GM23338 (cell line): ENCODE measurements around the gene VSTM2L. TPM values are rescaled to one million over a fixed set of nuclear protein-coding genes. Genes with fewer than 3 reads are reported as not detected.

ENCODE experiments used
- ATAC-seq: fragments of 200-7000 bp; cut with Tn5 transposase; 3 replicates; pipeline ENCODE4 v1.9.1; 2020
- DNase-seq: peaks from one replicate; pipeline ENCODE4 v3.0.0-alpha.2; 2015; ENCODE audit warnings: low spot score
- H2AFZ ChIP-seq: fragments of 200-600 bp; sonication (generic); 2 replicates; pipeline ENCODE4 v1.8.0; 2016; ENCODE audit warnings: antibody characterized with exemption, mild to moderate bottlenecking, moderate library complexity
- H3F3A ChIP-seq: fragments of 200-600 bp; sonication (generic); replicated peaks from 2 replicates; pipeline ENCODE4 v1.8.0; 2017; ENCODE audit warnings: antibody characterized with exemption, mixed run types, low read depth
- H3K27ac ChIP-seq: fragments of 200-600 bp; sonication (generic); 2 replicates; pipeline ENCODE4 v1.6.1; 2016; ENCODE audit warnings: low read depth
- H3K27me3 ChIP-seq: fragments of 200-600 bp; sonication (generic); 2 replicates; pipeline ENCODE4 v1.8.0; 2016; ENCODE audit warnings: mild to moderate bottlenecking, mixed run types, moderate library complexity; ENCODE audit not compliant: insufficient read depth
- H3K36me3 ChIP-seq: fragments of 200-600 bp; sonication (generic); 2 replicates; pipeline ENCODE4 v1.8.0; 2016; ENCODE audit warnings: mild to moderate bottlenecking; ENCODE audit not compliant: insufficient read depth
- H3K4me1 ChIP-seq: fragments of 200-600 bp; sonication (generic); 2 replicates; pipeline ENCODE4 v1.8.0; 2016; ENCODE audit warnings: mild to moderate bottlenecking, moderate library complexity; ENCODE audit not compliant: insufficient read depth
- H3K4me2 ChIP-seq: fragments of 200-600 bp; sonication (generic); 2 replicates; pipeline ENCODE4 v1.7.1; 2017; ENCODE audit warnings: mixed run types
- H3K4me3 ChIP-seq: fragments of 200-600 bp; sonication (generic); 2 replicates; pipeline ENCODE4 v1.6.1; 2016; ENCODE audit warnings: mixed run types
- H3K79me2 ChIP-seq: fragments of 200-600 bp; sonication (generic); replicated peaks from 2 replicates; pipeline ENCODE4 v1.8.0; 2017; ENCODE audit warnings: mild to moderate bottlenecking; ENCODE audit not compliant: insufficient read depth
- H3K9me2 ChIP-seq: fragments of 200-600 bp; sonication (generic); 2 replicates; pipeline ENCODE4 v1.8.0; 2017; ENCODE audit not compliant: insufficient read depth
- H4K20me1 ChIP-seq: fragments of 200-600 bp; sonication (generic); replicated peaks from 2 replicates; pipeline ENCODE4 v1.8.0; 2017; ENCODE audit warnings: mild to moderate bottlenecking; ENCODE audit not compliant: insufficient read depth
- H3K27ac Mint-ChIP-seq: 2 replicates; pipeline ENCODE4 v1.8.0; 2020; ENCODE audit warnings: inconsistent platforms, mild to moderate bottlenecking, moderate library complexity, mixed read lengths
- H3K27me3 Mint-ChIP-seq: 3 replicates; pipeline ENCODE4 v1.8.0; 2022; ENCODE audit warnings: low read depth, mild to moderate bottlenecking, moderate library complexity, mixed read lengths, inconsistent platforms; ENCODE audit not compliant: insufficient read depth, poor library complexity
- H3K36me3 Mint-ChIP-seq: 3 replicates; pipeline ENCODE4 v1.8.0; 2021; ENCODE audit warnings: low read depth, mild to moderate bottlenecking, inconsistent platforms, moderate library complexity, mixed read lengths
- H3K4me1 Mint-ChIP-seq: 3 replicates; pipeline ENCODE4 v1.8.0; 2020; ENCODE audit warnings: mild to moderate bottlenecking, inconsistent platforms, mixed read lengths
- H3K4me3 Mint-ChIP-seq: 3 replicates; pipeline ENCODE4 v1.8.0; 2021; ENCODE audit warnings: moderate library complexity, mild to moderate bottlenecking, inconsistent platforms, mixed read lengths
- H3K9me3 Mint-ChIP-seq: 3 replicates; pipeline ENCODE4 v1.8.0; 2020; ENCODE audit warnings: moderate library complexity, mild to moderate bottlenecking, inconsistent platforms, mixed read lengths
- CREB1 ChIP-seq: fragments of 250-450 bp; sonication (Bioruptor Pico); IDR thresholded peaks from 2 replicates; pipeline ENCODE4 v1.5.0; 2020; ENCODE audit warnings: low read depth, mild to moderate bottlenecking, moderate library complexity
- CTCF ChIP-seq, 2 experiments: fragments of 200-600 bp in 1 of 2; sonication (generic) in 1 of 2; conservative IDR thresholded peaks; 2 replicates each; pipeline versions ENCODE4 v1.5.1 to v1.6.1; 2016 to 2017; ENCODE audit warnings: antibody characterized with exemption in 2 of 2, low read depth in 2 of 2, mild to moderate bottlenecking in 2 of 2, moderate library complexity in 1 of 2
- ETS1 ChIP-seq: IDR thresholded peaks from 2 replicates; pipeline ENCODE4 v1.6.1; 2016; ENCODE audit warnings: antibody characterized with exemption
- EZH2 ChIP-seq: fragments of 200-600 bp; sonication (generic); IDR thresholded peaks from one replicate; pipeline ENCODE4 v1.8.0; 2017; ENCODE audit warnings: antibody characterized with exemption, mild to moderate bottlenecking, low read depth; ENCODE audit not compliant: unreplicated experiment
- EZH2phosphoT487 ChIP-seq: fragments of 200-600 bp; sonication (generic); IDR thresholded peaks from one replicate; pipeline ENCODE4 v1.8.1; 2018; ENCODE audit warnings: antibody characterized with exemption; ENCODE audit not compliant: unreplicated experiment
- JUNB ChIP-seq: IDR thresholded peaks from one replicate; pipeline ENCODE4 v1.6.1; 2016; ENCODE audit warnings: antibody characterized with exemption; ENCODE audit not compliant: unreplicated experiment
- NANOG ChIP-seq: IDR thresholded peaks from 2 replicates; pipeline ENCODE4 v1.6.1; 2016; ENCODE audit warnings: antibody characterized with exemption, borderline replicate concordance
- POLR2AphosphoS5 ChIP-seq: IDR thresholded peaks from 2 replicates; pipeline ENCODE4 v1.6.1; 2016; ENCODE audit warnings: antibody characterized with exemption, low read depth
- REST ChIP-seq: IDR thresholded peaks from one replicate; pipeline ENCODE4 v1.6.1; 2018; ENCODE audit warnings: antibody characterized with exemption; ENCODE audit not compliant: unreplicated experiment
- STAT1 ChIP-seq: IDR thresholded peaks from one replicate; pipeline ENCODE4 v1.6.1; 2016; ENCODE audit warnings: antibody characterized with exemption; ENCODE audit not compliant: unreplicated experiment
- ZNF114 ChIP-seq: fragments of 250-450 bp; sonication (Bioruptor Pico); IDR thresholded peaks from 2 replicates; pipeline ENCODE4 v1.5.0; 2020; ENCODE audit warnings: mild to moderate bottlenecking, moderate library complexity
- ZNF331 ChIP-seq: fragments of 250-450 bp; sonication (Bioruptor Pico); IDR thresholded peaks from 2 replicates; pipeline ENCODE4 v1.5.0; 2020; ENCODE audit warnings: low read depth, mild to moderate bottlenecking, moderate library complexity
- polyA plus RNA-seq: library from polyadenylated mRNA; unstranded; fragments of >200 nt; fragmentation: Nextera tagmentation; extraction: Ambion mirVana; gene quantifications from 2 replicates; pipeline ENCODE4 v1.2.1, GENCODE V29; 2016
- total RNA-seq: library from RNA; depleted of rRNA; stranded (reverse); fragments of >200 nt; shearing (Covaris generic); gene quantifications from 2 replicates; pipeline ENCODE4 v1.2.3, GENCODE V29; 2014

The VSTM2L gene
- total and polyA plus RNA-seq, 2 experiments from 2014 or later: 0.60 to 1.9 TPM

GRCh38 chr20:37872161-37872560 is 30.8 kb upstream of the VSTM2L start:
- peaks cover 7% of the 10 kb centered on the region for H3K27me3 Mint-ChIP-seq
- peaks cover 12% of the 10 kb centered on the region; the same call in 2 of the 3 replicates for H3K36me3 Mint-ChIP-seq
- no peak overlapping the region for H3K27ac Mint-ChIP-seq
- Histone ChIP-seq H3K4me3 (no peak overlapping the region), H4K20me1 (no peaks in the 10 kb centered on the region), H3K27ac (no peak overlapping the region), H2AFZ (no peak overlapping the region), H3K4me1 (peaks cover 14% of the 10 kb centered on the region), H3K27me3 (no peaks in the 10 kb centered on the region), H3K36me3 (no peaks in the 10 kb centered on the region), H3F3A (no peaks in the 10 kb centered on the region), H3K79me2 (no peaks in the 10 kb centered on the region), H3K9me2 (no peaks in the 10 kb centered on the region), H3K4me2 (no peak overlapping the region)
- no peaks in the 10 kb centered on the region for H3K9me3 Mint-ChIP-seq
- peaks cover 24% of the 10 kb centered on the region for H3K4me1 Mint-ChIP-seq
- DNase-seq (no peak), ATAC-seq (no peak)
- H3K4me3 Mint-ChIP-seq: no peak overlapping the region
- TF ChIP-seq POLR2AphosphoS5 (no peak), ZNF114 (no peak), REST (no peak), EZH2 (no peak), NANOG (no peak), CTCF (conservative IDR thresholded peaks at IDR 0.05; ENCODE audit: low read depth in 2 of 2) (no peak)

- no peaks in the 10 kb centered on the region for H3K27me3 ChIP-seq
- DNase-seq (no peak), ATAC-seq (no peak)
- H3K9me2 ChIP-seq: no peaks in the 10 kb centered on the region
- peaks cover 11% of the 10 kb centered on the region for H3K27me3 Mint-ChIP-seq
- H3K4me2 ChIP-seq: no peak overlapping the region
- no peaks in the 10 kb centered on the region for H4K20me1 ChIP-seq
- no peak overlapping the region for H2AFZ ChIP-seq
- peaks cover 12% of the 10 kb centered on the region; the same call in 2 of the 3 replicates for H3K36me3 Mint-ChIP-seq
- peaks cover 11% of the 10 kb centered on the region for H3K4me1 ChIP-seq
- no peaks in the 10 kb centered on the region for H3K9me3 Mint-ChIP-seq
- peaks cover 17% of the 10 kb centered on the region for H3K4me1 Mint-ChIP-seq
- H3K36me3 ChIP-seq: no peaks in the 10 kb centered on the region
- H3F3A ChIP-seq: no peaks in the 10 kb centered on the region
- no peak overlapping the region for H3K4me3 ChIP-seq
- no peak overlapping the region for H3K4me3 Mint-ChIP-seq
- no peaks in the 10 kb centered on the region for H3K79me2 ChIP-seq
- no peak overlapping the region for H3K27ac Mint-ChIP-seq
- H3K27ac ChIP-seq: no peak overlapping the region
- TF ChIP-seq CREB1 (CRISPR knock-in tag): no peak
- TF ChIP-seq CTCF (conservative IDR thresholded peaks at IDR 0.05; ENCODE audit: low read depth in 2 of 2): no peak
- TF ChIP-seq EZH2: no peak
- TF ChIP-seq STAT1: no peak
- no peak for TF ChIP-seq JUNB
- no peak for TF ChIP-seq ZNF331
- TF ChIP-seq ETS1: no peak
- TF ChIP-seq REST: no peak
- TF ChIP-seq POLR2AphosphoS5: no peak
- TF ChIP-seq ZNF114: no peak
- TF ChIP-seq EZH2phosphoT487: no peak
These were observed 29.0 kb upstream of the VSTM2L start for GRCh38 chr20:37873884-37874283.
